Stimulated activated CD4-positive, alpha-beta T cell treated with anti-CD3 and anti-CD28 coated beads, Interleukin-1b, Interleukin-23, amount 100 ng/mL, for 24 hours (primary cell): ENCODE data around the gene CHMP6.

Experiments used
- DNase-seq, 4 experiments: peaks; one replicate each; pipeline ENCODE4 v3.0.0-alpha.2; 2020; ENCODE audit warnings: low read depth in 4 of 4, low spot score in 1 of 4

The CHMP6 gene

DNA sequence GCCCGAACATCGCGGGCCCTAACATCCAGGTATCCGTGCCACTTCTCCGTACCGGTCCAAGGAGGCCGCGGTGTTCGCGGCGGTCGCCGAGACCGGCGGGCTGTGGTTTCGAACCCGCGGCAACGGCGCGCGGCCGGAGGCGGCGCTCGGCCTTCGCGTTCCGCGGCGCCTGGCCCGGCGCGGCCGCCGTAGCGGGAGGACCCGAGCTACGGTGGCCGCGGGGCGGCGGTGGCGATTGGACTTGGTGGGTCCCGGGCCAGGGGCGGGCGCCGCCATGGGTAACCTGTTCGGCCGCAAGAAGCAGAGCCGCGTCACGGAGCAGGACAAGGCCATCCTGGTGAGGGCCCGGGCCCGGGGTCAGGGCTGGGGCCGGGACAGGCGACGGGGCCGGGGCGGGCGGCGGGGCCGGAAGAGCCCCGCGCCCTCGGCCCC lies at the start of gene CHMP6:
Gene CHMP6 (plus strand): TSS at position 197 of the 432 bp plus-strand sequence. CDS start 78 bp downstream, at position 275.
- peak; percentile 43 to 63 (median 56) for DNase-seq

DNA sequence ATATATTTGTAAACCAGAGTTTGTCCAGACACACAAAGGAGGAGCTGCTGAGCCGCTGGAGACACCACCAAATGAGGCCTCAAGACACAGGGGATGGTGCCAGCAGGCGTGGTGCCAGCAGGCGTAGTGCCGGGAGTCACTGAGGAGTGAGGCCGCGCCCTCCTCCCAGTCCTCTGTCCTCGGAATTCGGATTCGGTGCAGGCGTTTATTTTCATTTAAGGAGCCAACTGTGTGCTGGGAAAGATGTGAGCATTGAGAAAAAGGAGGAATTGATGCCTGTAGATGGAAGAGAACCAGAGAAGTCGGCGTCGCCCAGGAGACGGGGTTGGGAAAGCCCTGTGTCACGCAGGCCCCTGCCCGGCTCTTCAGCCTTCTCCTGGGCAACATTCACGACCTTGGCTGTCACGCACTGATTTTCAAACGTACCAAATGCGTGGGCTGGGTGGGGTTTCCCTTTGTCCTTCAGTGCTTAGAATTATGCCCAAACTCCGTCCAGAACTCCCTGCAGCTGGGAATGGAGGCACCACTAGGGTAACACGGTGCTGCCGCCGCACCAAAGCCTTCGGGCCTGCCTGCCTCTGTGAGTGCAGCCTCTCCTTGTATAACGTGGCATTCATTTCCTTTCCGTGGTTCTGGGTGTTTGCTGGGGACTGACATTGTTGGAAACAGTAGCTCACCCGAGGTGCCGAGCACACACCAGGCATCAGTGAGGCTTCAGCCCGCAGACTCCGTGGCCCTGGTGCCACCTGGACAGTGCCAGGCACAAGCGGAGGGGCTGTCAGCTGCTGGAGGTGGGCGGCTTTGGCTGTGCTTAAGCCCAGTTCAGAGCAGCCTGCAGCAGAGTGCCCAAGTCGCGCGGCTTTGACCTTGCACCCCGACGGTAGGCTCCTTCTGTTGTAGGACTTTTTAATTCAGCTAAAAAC lies 49.0 kb upstream of the CHMP6 start:
- no peak for DNase-seq

DNA sequence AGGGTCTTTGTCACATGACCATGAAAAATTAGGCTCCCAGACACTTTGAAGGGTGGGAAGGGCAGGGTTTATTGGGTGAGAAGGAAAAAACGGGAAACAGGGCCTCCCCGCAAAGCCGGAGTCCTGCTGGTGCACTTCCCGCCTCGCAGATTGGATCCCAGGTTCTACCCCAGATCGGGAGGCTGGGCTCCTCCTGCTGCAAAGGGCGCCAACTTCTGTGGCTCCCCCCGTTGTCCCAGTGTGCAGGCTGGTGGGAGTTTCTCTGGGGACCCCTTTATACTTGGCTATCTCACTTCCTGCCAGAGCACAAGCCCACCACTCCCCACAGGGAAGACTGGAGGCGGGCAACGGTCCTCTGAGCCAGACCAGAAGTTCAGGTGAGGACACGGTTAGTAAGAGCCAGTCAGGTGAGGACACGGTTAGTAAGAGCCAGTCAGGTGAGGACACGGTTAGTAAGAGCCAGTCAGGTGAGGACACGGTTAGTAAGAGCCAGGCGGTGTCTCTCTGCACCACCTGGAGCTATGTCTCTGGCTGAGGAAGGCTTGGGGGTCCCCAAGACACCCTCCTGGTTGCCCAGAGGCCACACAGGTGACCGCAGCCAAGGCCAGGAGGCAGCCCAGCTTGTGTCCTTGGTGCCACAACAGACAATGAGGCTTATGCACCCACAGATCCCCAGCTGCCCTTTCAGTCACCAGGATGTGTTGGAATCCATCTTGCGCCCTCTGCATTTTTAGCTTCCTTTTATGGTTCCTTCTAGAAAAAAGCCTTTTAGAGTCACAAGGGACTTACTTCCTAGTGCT lies 48.1 kb upstream of the CHMP6 start:
- no peak for DNase-seq

DNA sequence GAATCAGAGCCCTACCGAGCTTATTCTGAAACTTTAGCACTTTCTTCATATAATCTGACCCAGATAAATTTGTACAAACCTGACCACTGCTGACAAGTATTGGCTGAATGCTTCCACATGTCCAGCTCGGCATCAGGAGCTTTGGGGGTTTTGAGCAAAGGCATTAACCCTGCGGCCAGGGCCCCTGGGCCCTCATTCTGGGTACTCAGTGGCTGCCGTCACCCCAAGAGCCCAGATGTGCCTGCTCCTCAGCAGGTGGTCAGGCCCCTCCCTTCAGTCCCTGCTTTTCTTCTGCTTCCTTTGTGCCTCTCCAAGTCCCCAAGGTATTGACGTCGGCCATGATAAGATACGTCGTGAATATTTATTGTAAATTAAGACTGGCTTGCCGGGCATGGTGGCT lies 47.3 kb upstream of the CHMP6 start:
- DNase-seq = no peak

DNA sequence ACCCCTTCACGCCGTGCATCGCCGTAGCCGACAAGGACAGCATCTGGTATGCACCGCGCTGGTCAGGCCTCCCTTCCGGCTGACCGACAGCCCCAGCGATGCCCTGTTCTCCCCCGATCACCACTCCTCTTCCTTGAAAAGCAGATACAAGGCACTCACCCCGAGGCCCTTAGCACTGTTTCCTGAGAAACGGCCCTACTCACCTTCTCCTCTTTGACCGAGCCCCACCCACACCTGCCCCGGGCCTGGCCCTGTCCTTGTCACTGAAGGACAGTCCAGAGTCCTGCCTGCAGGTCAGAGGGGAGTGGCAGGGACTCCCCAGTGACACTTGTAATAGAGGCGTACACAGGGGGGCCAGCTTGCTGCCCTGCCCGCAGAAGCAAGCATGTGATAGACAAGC lies 45.9 kb upstream of the CHMP6 start:
- DNase-seq = no peak

DNA sequence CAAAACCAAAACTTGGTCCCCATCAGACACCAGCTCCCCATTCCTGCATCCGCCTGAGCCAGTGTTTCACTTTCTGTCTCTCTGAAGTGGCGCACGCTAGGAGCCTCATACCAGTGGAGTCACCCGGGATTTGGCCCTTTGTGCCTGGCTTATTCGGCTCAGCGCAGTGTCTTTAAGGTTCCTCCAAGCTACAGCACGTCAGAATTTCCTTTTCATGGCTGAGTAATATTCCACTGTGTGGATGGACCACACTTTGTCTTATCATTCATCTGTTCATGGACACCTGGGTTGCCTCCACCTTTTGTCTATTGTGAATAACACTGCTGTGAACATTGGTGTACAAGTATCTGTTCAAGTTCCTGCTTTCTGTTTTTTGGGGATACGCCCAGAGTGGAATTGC lies 45.2 kb upstream of the CHMP6 start:
- no peak for DNase-seq

DNA sequence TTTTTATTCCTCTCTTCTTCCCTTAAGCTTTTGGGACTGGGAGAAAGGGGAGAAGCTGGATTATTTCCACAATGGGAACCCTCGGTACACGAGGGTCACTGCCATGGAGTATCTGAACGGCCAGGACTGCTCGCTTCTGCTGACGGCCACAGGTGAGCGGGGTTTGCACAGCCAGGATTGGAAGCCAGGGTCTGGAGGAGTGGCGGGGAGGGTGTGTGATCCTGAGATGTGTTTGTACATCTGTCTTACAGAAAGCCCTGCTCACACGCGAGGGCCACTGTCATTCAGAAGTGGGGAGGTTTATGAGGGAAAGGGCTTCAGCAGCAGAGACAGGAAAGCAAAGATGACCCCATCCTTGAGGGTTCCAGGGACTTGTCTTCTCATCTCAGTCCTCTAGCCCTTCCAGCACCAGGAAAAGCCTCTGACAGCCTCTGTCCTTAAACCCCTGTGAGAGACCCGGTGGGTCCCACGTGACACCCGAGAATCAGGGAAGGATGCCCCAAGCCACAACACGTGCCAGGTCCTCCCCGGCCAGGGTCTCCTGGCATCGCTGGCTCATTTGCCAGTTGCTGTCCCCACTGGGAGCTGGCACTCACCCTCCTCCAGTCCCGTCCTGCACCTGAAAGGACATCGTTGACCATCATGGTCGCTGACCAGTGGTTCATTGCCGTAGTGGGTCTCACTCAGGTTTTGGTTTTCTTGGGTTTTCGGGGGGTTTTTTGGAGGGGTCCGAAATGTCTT lies 44.3 kb upstream of the CHMP6 start:
- DNase-seq = no peak

DNA sequence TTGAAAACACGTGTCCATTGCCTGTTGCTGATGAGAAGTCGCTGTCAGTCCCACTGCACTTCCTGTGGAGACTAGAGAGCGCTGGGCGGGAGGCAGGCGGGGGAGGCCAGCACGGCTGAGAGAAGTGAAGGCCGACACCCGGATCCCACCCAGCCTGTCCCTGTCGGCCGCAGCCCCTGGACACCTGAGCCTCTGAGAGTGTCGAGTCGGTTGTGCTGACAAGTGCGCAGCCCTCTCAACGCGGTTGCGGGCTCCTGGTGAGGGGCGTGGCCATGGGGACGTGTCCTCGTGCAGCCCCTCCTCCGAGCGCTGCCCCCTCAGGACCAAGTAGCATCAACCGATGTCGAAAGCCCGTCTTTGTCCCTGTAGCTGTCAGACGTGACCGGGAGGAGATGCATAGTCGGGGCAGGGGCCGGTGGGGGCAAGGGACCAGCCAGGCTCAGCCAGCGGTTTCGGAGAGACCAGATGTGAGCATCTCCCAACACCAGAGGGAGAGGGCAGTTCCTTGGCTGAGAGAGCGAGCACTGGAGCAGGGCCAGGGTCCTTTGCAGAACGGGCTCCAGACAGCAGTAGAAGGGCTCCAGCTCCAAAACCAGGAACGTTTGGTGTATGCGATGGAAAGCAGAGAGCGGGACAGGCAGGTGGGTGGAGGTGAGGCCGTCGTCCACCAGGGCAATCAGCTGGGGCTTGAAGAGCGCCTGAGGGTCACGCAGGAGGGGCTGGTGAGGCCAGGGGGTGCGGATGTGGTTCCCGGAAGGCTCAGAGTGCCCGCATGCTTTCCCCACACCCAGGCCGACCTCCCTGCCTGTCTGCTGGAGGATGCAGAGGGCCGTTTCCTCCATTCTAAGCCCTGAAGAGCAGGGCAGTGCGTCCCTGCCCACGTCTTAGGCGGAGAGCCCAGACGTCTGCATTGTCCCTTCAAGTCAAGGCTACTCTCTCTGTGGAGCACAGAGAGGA lies 43.3 kb upstream of the CHMP6 start:
- no peak for DNase-seq

DNA sequence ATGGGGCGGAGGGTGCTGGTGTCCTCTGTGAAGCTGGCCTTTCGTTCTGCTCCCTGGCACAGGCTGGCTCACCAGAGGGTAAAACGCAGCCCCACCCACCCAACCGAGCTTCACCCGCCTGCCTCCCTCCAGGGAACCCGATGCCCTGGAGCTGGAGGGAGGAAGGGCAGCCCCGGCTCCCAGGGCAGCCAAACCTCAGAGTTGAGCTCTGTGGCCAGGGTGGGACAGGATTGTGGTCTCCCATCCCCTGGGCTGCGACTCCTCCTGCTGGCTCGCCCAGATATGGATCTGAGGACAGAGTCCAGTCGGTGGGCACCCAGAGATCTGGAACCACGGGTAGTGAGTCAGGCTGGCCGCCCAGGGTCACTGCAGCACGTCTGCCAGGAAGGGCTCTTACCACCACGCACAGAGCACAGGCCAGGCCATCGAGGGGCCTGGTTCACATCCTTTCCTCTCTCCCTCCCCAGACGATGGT lies 42.6 kb upstream of the CHMP6 start:
- DNase-seq = no peak

DNA sequence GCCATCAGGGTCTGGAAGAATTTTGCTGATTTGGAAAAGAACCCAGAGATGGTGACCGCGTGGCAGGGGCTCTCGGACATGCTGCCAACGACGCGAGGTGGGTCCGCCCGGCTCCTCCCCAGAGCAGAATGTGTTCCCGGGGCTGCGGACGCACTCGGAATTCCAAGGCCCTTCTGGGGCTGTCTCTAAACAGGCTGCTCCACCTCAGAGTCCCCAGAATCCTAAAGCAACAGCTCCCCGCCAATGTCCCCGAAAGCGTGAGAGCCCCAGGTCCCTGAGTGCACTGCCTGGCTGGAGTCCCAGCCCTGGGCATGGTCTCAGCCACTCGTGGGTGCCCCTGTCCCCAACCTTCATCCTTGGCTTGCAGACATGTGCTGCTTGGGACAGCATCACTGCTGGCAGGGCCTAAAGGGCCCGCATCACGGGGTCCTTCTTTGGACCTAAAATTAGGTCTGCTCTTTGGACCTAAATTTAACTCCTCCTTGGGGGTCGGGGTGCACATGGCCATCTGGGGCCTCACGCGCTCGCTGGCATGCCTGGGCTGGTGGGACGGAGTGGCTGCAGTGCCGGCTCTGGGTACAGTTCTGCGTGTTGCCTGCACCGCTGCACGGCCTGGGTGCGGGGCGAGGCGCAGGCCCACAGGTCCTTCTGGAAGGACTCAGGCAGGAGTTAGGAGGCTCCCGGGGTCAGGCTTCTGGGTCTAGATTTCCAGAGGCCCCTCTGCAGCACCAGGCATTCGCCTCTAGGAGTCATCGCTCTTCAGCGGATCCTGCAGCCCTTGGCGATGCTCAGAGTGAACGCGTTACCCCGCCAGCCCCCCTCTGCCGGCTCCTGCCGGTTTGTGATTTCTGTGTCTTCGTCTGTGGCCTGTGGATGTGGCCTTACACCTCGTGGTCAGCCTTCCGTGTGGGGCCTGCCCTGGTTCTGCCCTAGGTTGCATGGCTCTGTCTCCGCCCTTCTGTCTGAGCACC lies 41.9 kb upstream of the CHMP6 start:
- no peak for DNase-seq

DNA sequence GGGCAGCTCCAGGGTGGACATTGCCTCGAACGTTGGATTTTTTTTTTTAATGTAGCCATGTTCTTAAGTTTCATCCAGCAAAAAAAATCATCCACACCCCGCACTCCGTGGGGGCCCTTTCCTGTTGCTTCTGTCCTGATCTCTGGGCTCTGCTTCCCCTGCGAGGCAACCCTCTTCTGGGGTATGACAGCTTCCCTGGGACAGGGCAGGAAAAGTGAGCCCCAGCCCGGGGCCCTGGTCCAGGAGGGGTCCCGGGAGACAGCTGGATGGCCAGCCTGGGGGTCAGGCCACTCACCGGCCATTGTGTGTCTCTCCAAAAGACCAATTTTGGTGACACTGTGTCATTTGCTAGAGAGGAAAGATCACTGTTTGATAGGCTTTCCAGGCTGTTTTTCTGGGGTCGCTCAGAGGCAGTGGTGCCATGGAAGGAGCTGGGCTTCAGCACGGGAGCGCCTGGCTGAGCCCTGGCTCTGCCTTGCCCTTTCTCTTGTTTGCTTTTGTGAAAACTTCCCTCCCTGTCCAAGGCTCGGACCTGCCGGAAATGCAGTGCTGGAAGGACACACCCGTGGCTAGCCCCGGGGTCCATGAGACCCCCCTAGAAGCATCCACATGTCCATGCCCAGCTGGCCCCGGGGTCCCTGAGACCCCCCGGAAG lies 41.0 kb upstream of the CHMP6 start:
- no peak for DNase-seq

DNA sequence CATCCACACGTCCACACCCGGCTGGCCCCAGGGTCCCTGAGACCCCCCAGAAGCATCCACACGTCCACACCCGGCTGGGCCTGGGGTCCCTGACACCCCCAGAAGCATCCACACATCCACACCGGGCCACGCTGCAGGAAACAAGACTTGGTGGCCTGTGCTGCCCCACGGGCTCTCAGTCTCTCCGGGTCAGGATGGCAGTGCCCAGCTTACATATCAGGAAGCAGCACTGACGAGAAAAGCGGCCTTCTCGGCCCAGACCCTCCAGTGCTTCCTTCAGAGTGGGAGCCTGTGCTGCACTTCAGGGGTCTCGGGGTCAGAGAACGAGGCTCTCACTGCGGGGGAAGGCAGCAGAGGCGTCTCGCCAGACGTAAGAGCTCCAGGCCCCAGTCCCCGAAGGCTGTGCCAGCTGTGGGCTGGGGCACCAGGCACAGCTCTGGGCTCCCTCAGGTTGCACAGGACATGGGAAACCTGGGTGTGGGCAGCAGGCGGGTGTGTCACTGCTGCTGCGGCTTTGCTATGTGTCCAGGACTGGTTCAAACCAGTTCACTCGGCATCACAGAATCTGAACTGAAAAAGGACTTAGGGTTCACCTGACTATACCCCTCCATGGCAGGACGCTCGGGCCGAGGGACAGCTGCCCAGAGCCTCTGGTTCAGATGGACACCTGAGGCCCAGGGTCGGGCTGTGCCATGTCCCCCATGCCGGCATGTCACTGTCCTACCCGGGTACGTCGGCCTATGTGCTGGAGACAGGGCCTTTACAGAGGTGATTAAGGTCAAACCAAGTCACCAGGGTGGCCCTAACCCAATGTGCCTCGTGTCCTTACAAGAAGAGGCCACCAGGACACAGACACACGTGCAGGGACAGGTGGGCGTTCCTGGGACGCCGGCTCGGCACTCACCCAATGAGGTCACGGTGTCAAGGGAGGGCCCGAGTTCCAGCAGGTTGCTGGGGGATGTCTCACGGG lies 40.2 kb upstream of the CHMP6 start:
- DNase-seq = no peak

DNA sequence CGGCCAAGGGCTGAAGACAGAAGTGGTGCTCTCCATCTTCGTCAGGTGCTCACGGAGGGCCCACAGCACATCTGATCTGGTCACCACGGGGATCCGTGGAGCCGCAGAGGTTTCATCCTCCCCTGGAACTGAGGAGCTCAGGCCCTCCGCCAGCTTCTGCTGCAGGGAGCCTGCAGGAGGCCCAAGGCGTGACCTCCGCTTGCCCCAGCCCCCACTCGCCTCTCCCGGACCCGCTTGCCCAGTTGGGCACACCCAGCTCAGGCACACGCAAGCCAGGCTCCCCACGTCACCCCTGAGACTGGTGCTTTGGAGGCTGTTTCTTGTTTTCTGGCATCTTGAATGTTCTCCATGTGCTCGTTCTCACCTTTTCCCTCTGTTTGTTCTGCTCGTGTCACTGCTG lies 39.4 kb upstream of the CHMP6 start:
- no peak for DNase-seq

DNA sequence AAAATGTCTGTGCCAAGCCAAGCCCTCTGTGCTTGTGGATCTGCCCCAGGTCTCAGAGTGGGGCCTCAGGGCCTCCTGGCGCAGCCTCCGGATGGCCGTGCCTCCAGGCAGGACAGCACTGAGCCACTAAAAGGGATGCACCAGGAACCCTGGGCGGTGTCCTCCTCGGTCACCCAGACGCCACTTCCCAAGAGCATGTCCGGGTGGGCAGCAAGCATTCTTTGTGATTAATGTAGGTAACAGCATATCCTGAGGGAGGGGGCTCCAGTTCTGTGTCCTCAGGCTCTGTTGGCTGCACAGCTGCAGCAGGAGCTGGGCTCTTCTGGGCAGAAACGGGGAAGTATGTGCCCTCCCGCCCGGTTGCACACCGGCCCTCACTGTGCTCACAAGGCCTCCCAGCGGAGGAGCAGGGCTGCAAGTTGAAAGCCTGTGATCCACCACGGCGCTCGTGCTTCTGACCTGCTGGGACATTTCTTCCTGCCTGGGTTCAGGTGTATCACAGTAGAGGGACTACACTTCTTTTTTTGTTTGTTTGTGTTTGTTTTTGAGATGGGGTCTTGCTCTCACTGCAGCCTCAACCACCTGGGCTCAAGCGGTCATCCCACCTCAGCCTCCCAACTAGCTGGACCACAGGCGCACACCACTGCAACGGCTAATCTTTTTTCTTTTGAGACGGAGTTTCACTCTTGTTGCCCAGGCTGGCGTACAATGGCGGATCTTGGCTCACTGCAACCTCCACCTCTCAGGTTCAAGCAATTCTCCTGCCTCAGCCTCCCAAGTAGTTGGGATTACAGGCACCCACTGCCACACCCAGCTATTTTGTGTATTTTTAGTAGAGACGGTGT lies 37.9 kb upstream of the CHMP6 start:
- no peak for DNase-seq

DNA sequence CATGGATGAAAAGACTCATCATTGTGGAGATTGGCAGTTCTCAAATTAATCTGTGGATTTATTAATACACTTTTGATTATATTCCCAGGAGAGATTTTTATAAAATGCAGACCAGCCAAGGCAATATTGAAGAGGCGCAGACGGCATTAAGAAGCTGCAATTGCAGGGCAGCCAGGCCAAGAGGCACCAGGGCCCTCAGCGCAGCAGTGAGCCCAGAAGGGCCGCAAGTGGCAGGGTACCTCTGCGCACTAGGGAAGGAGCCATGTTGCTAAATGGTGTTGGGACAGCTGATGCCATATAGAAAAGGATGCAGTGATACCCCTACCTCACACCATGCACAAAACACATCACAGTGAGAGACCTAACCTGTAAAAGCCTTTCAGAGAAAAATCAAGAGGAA lies 36.6 kb upstream of the CHMP6 start:
- no peak for DNase-seq

DNA sequence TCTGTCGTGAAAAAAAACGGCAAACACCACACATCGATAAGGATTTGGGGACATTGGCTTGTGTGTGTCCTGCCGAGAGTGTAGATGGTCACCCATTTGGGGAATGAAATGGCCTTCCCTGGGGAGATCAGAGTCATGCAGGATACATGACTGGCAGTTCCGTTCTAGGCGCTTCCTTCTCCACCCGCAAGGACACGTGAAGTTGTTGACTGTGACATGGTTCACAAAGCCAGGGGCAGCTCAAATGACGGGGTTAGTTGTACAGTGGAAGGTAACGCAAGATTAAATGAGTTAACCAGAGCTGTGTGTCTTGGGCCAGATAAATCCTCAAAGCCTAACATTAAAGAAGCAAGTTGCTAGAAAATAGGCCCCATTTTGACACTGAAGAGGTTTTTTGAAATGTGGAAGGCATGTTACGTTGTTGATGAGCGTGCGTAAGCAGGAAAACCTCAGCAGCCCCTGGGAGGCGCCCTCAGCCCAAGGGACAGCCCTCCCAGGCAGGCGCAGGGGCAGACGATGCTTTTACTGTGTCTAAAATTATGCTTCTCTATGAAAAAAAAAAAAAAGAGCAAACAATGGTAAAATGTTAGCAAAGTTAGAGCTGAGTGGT lies 35.9 kb upstream of the CHMP6 start:
- no peak for DNase-seq
